Cardiac fibroblast (primary cell): ENCODE measurements around the gene SSR3.
A peak's percentile ranks its signal among the peaks of the same experiment; 100 is the strongest.
"Not testable (repeated sequence)": the region's sequence is repeated elsewhere in the genome, so short reads cannot be mapped to it uniquely, and the experiment has no call there.

Experiments used
- DNase-seq, 2 donors: peaks; one replicate each; pipeline versions ENCODE4 v3.0.0 to v3.0.0-alpha.2; 2010; ENCODE audit warnings: low read depth in 2 of 2
- H3K4me3 ChIP-seq, 2 donors: replicated peaks in 1 of 2; 1 replicate in 1 of 2; 2 replicates in 1 of 2; pipeline ENCODE4 v1.5.1; 2011; ENCODE audit warnings: low read depth in 2 of 2, low read length in 2 of 2, mild to moderate bottlenecking in 2 of 2, moderate library complexity in 1 of 2
- CTCF ChIP-seq: IDR thresholded peaks from one replicate; pipeline ENCODE4 v1.5.1; 2011; ENCODE audit warnings: low read depth, mild to moderate bottlenecking, low read length, inconsistent platforms

The SSR3 gene

GRCh38 chr3:156599089-156599874, 44.4 kb upstream of the SSR3 start:
- H3K4me3 ChIP-seq, result no peak overlapping the region
- TF ChIP-seq CTCF, result no peak
- DNase-seq, result no peak

GRCh38 chr3:156598413-156598812, 43.5 kb upstream of the SSR3 start:
- no peak for DNase-seq
- no peak for TF ChIP-seq CTCF
- no peak overlapping the region for H3K4me3 ChIP-seq

GRCh38 chr3:156594219-156594683, 39.3 kb upstream of the SSR3 start:
- no peak for DNase-seq
- no peak for TF ChIP-seq CTCF
- peak overlapping the region in 1 of 2 donors; percentile 1 for H3K4me3 ChIP-seq

- no peak overlapping the region for H3K4me3 ChIP-seq
- no peak for TF ChIP-seq CTCF
- no peak for DNase-seq
These were observed 38.9 kb upstream of the SSR3 start for GRCh38 chr3:156593814-156594213.

- not testable (repeated sequence) for H3K4me3 ChIP-seq, DNase-seq
These were observed 34.9 kb upstream of the SSR3 start for GRCh38 chr3:156589806-156590205.

- no peak for DNase-seq
These were observed 32.8 kb upstream of the SSR3 start for GRCh38 chr3:156587760-156588069.

More at GRCh38 chr3:156587760-156588069, 32.8 kb upstream of the SSR3 start:
- H3K4me3 ChIP-seq, result no peak overlapping the region
- TF ChIP-seq CTCF, result no peak
